Stimulated activated CD4-positive, alpha-beta T cell treated with anti-CD3 and anti-CD28 coated beads, TNF-alpha, amount 100 ng/mL, for 24 hours (primary cell): ENCODE measurements around the gene STRN.
"Not testable (repeated sequence)": the region's sequence is repeated elsewhere in the genome, so short reads cannot be mapped to it uniquely, and the experiment has no call there.

Experiments
- DNase-seq, 3 experiments: peaks; one replicate each; pipeline ENCODE4 v3.0.0-alpha.2; 2020; ENCODE audit warnings: low read depth in 3 of 3

Gene STRN

DNA sequence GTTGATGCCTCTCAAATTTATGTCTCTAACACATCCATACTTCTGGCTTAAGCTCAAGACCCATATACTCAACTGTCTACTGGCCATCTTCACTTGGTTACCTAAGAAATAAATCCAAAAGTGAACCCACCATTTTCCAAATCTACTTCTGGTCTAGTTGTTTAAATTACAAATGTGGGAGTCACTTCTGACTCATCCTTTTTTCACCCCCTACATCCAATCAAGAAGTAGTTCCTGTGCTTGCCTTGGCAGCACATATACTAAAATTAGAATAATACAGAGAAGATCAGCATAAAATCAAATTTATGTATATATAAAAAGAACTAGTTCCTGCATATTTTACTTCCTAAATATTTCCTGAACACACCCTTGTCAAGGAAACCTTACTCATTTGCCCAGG is 53.6 kb downstream of the STRN start:
- no peak for DNase-seq

- no peak for DNase-seq
Observed at GRCh38 chr2:36911012-36911411, 55.3 kb downstream of the STRN start.

DNA sequence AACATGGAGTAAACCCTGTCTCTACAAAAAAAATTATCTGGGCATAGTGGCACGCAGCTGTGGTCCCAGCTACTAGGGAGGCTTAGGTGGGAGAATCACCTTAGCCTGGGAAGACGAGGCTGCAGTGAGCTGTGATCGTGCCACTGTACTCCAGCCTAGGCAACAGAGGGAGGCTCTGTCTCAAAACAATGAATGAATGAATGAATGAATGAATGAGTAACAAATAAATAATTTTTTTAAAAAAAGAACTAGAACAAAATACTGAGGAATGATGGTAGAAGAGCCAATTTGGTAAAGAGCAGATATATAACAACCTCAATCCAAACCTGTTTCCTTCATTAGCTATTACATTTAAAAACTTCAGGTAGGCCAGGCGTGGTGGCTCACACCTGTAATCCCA is 60.1 kb downstream of the STRN start:
- no peak for DNase-seq

GRCh38 chr2:36904636-36905035 is 61.7 kb downstream of the STRN start:
- DNase-seq = no peak

- DNase-seq = no peak
Observed at GRCh38 chr2:36902385-36903120, 63.8 kb downstream of the STRN start.

DNA sequence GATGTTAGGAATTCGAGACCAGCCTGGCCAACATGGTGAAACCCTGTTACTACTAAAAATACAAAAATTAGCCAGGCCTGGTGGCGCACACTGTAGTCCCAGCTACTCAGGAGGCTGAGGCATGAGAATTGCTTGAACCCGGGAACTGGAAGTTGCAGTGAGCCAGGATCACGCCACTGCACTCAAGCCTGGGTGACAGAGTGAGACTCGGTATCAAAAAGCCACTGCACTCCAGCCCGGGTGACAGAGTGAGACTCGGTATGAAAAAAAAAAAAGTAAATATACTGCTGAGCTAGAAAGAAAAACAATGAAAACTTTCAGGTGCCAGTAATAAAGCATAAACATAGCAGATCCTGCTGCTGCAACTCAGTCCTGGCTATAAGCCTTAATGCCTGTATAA is 73.5 kb downstream of the STRN start:
- DNase-seq = no peak

DNA sequence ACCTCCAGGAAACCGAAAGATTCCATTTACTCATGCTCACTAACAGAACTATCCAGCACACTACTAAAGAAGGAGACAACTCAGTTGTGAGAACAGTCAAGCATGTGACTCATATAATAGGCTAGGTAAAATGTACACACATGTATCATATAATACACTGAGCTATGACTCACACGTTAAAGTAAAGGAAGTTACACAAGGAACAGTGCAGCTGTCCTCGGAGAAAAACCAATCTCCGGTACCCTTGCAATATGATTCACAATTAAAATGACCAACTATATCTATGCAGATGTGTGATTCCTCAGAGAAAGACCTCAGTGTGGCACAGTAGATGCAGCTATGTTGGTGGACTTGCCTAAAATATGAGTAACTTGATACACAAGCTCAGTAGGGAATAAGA is 76.5 kb downstream of the STRN start:
- DNase-seq = no peak

GRCh38 chr2:36887095-36887494 is 79.2 kb downstream of the STRN start:
- not testable (repeated sequence) for DNase-seq

- DNase-seq = no peak
Observed at GRCh38 chr2:36886664-36887063, 79.7 kb downstream of the STRN start.

DNA sequence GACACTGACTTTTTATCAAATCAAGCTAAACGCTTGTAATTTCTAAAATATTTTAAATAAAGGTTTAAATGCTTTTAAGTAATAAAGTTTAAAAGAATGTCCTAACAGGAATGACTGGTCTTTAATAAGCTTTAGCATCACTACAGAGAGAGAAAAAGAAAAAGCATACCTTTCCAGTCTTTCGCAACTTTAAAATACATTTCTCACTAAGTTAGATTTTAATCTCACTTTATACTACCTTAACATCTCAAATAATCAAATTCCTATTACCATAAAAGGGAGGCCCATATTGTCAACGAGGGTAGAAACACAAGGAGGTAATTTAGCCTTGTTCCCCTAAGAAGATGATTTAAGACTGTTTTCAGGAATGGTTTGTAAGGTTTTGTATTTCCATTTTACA is 80.7 kb downstream of the STRN start:
- no peak for DNase-seq

GRCh38 chr2:36882532-36882931 is 83.8 kb downstream of the STRN start:
- DNase-seq = no peak

DNA sequence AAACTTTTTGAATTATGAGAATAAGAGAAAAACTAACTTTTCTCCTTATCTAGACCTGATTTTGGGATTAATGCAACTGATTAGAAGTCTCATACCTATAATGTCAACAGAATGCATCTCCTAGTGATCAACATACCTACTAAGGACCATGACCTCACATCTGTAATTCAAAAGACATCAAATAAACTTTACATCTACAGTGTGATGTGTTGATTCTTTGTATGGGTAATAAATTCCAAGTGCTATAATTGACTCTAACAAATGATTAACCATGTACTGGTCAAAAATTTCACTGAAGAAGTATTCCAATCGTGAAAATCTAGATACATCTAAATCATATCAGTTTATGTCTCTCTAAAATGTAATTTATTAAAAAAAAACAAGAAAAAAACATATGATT is 84.5 kb downstream of the STRN start:
- DNase-seq = no peak

DNA sequence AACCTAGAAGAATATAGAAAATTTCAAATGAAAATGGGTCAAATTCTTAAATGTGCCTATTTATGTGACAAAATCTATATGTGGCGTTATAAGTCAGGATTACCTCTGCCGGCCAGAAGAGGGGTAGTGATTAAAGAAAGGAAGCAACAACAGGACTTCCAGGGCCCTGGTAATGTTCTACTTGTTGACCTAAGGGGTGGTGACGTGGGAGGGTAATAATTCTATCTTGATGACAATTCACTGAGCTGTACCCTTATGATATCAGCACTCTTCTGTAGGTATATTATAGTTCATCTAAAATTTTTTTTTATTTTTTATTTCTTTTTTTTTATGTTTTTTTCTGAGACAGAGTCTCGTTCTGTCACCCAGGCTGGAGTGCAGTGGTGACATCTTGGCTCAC is 87.9 kb downstream of the STRN start:
- DNase-seq = no peak

DNA sequence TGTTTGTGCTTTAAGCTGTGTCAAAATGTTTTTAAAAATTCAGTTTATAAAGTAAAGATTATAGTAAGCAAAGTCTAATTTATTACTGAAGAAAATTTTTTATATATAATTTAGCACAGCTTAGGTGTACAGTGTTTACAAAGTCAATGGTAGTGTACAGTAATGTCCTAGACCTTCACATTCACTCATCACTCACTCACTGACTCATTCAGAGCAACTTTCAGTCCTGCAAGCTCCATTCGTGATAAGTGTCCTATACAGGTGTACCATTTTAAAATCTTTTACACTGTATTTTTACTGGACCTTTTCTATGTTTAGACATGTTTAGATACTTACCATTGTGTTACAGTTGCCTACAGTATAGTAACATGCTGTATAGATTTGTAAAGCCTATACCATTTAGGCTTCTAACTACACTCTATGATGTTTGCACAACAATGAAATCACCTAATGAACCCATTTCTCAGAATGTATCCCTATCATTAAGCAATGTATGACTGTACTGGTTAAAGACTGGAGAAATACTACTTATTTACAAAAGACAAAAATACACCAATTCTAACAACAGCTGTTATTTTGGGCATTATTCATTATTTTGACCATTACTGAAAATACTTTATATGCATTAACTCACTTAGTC is 95.1 kb downstream of the STRN start:
- no peak for DNase-seq

- no peak for DNase-seq
Observed at GRCh38 chr2:36869606-36870005, 96.7 kb downstream of the STRN start.

GRCh38 chr2:36861896-36862295 is 104.4 kb downstream of the STRN start:
- DNase-seq = no peak

DNA sequence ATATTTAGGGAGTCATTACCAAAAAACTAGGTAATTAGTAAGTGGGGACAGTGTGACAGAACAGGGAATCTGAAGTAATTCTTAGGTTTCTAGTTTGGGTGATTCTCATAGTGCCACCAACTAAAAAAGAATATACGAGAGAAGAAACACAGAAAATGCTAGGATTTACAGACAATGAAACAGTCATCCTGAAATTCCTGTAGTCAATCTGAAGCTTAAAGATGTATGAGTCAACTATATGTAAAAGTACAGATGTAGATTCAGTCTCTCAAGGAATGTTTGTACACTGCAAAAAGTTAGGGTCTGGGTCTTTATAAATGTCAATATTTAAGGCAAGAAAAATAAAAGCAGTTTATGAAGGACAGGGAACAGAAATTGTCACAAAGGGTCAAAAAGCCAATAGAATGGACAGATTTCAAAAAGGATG is 107.0 kb downstream of the STRN start:
- DNase-seq = no peak

DNA sequence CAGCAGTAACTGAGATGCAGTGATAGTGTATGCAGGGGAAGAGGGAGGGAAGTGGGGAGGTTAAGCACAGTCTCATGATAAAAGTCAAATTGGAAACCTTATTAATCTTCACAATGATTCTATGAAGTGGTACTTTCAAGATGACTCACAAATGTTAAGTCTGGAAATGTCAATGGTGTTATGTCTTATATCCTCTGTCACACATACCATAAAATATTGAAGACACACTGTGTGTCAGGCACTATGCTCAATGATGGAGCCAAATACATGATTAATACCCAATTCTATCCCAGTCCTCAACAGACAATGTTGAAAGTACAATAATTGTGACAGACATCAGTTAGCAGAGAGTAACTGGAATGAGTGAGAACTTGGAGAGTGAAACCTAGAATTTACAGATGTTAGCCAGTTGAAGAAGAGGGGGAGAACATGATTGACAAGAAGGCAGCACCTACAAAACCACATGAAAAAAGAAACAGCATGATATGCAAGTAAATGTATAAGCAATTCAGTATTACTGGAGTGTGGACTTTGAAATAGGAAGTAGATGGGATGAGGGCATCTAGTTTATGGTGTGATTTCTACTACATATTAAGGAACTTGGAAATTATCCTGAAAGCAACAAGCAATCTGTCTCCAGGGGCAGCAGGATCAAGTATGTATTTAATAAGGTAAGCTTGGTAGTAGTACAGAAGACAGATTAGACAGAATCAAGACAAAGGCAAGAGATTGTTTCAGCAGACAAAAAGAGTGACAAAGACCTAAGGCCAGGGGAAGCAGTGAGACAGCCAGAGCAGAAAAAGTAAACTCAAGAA is 107.6 kb downstream of the STRN start:
- no peak for DNase-seq

DNA sequence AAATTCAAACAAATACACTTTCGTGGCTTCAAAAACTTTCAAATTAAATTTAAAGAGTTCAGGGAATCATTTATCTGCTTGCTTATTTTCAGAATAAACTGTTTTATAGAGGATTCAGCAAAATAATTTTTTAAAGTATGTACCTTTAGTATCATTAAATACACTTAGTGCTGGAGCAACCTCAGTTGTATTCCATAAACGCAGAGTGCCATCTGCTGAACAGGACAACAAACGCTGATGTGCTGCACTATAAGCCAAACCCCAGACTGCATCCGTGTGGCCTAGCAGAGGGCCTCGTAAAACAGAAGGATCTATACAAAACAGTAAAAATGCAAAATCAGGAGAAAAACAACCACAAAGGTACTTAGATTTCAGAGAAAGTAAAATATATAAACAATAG is 108.6 kb downstream of the STRN start:
- DNase-seq = no peak

DNA sequence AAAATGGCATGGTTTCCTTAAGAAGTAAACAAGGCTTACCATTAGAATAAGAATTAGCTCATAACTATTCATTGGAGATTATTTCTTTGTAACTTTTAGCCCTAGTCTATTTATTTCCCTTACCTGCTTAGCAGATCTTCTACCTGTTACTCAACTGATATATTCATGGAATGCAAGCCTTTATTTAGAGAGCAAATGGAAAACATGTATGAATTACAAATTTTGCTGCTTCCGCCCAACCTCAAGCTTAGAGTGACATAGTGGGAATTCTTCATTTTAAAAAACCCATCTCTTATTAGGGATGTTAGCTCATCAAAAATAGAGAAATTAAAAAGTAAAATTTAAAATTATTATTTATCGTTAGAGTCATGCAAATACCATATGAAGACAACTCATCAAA is 110.9 kb downstream of the STRN start:
- DNase-seq = no peak

- no peak for DNase-seq
Observed at GRCh38 chr2:36854241-36854640, 112.1 kb downstream of the STRN start.

DNA sequence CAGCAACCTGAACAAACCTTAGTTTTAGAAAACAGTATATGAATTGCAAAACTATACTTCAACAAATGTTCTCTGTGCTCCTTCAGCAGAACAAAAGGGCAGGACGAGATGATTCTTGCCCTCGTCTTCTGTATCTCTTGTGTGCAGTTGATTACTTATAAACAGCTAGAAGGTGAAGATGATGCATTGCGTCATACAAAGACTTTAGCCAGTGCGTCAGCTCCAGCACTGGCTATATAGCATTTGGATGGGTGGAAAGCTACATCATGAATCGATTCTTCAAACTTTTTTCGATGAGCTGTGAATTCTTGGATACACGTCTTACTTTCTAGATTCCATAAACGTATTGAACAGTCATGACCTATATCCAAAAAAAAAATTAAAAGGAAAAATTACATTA is 117.1 kb downstream of the STRN start:
- DNase-seq = no peak

GRCh38 chr2:36843838-36844237 is 122.5 kb downstream of the STRN start:
- no peak for DNase-seq
